ENCODE data around the gene ASCC3. TPM values are rescaled to one million over a fixed set of nuclear protein-coding genes. Genes with fewer than 3 reads are reported as not detected.

The ASCC3 gene
- total RNA-seq, 1 experiment from 2014 or later = 40.5 TPM

DNA sequence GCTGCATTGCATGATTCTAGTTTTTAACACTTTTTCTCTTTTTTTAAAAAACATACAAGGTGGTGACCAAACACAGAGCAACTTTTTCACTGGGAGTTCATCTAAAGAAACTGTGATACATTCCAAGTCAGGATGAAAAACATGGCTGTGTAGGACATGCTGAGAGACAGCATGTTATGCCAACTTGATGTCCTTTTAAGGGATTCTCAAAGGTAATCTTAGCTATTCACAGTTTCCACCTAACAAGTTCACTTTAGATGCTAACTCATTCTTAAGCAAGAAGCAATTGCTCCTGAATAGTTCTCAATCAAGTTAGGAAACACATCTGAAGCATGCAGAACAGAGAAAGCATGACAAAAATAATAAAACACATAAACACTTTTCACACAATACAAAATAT lies 3.3 kb downstream of the ASCC3 start:
- DNase-seq (ENCODE audit: low read depth, low spot score) = no peak
- Histone ChIP-seq H2AFZ (ENCODE audit: low read depth, low read length, poor library complexity, severe bottlenecking) (no peak overlapping the region), H3K9me2 (ENCODE audit: insufficient read depth) (no peaks in the 10 kb centered on the region), H3K79me2 (ENCODE audit: insufficient read depth, low read length) (peaks cover 82% of the 10 kb centered on the region), H3K27me3 (ENCODE audit: insufficient read depth, low read length) (no peaks in the 10 kb centered on the region), H3K4me1 (ENCODE audit: control insufficient read depth in 1 of 2, insufficient read depth in 2 of 2, low read length in 2 of 2) (peaks cover 6 to 15% of the 10 kb centered on the region in 2 experiments; a peak in 3 of 4 replicates), H3K27ac (ENCODE audit: low read depth, low read length) (no peak overlapping the region), H3K4me3 (replicated peaks in 1 of 2; ENCODE audit: low read depth in 1 of 2, low read length in 2 of 2) (no peak overlapping the region), H3K9me3 (ENCODE audit: control insufficient read depth in 1 of 2, insufficient read depth in 1 of 2, low read depth in 1 of 2, low read length in 2 of 2) (no peaks in the 10 kb centered on the region), H3K9ac (ENCODE audit: low read length) (no peak overlapping the region), H3K36me3 (ENCODE audit: control insufficient read depth in 1 of 2, insufficient read depth in 2 of 2, low read length in 2 of 2) (no peaks in the 10 kb centered on the region), H3K4me2 (ENCODE audit: low read length) (no peak overlapping the region), H4K20me1 (ENCODE audit: insufficient read depth) (peaks cover 9% of the 10 kb centered on the region; the same call in 1 of the 2 replicates)
- BruUV-seq (replicated peaks) = no TSS peak
- RAD21 ChIA-PET (ENCODE audit: low non-redundant PET in 1 of 2, low total read pairs in 2 of 2, uncharacterized antibody in 2 of 2, unreplicated experiment in 2 of 2) = no interaction called here
- POLR2A ChIA-PET = no interaction called here
- CTCF ChIA-PET = no interaction called here
- intact Hi-C loops (cut with micrococcal nuclease) = no loop called here
- ATAC-seq = no peak
- TF ChIP-seq YY1 (IDR thresholded peaks at IDR 0.05; ENCODE audit: extremely low read depth, insufficient replicate concordance, low read depth, low read length) (no peak), ELF1 (IDR thresholded peaks at IDR 0.05; ENCODE audit: borderline replicate concordance, low read depth) (no peak), EGR1 (IDR thresholded peaks at IDR 0.05; ENCODE audit: low read depth) (no peak), JUND (IDR thresholded peaks at IDR 0.05) (no peak), TCF7L2 (IDR thresholded peaks at IDR 0.05; ENCODE audit: borderline replicate concordance, extremely low read depth, insufficient read depth, insufficient read length) (no peak), SIN3A (IDR thresholded peaks at IDR 0.05; ENCODE audit: low read depth) (no peak), FOSL1 (IDR thresholded peaks at IDR 0.05; ENCODE audit: low read depth) (no peak), SRF (IDR thresholded peaks at IDR 0.05; ENCODE audit: low read depth) (no peak), EZH2 (IDR thresholded peaks at IDR 0.05) (no peak)
- TF ChIP-seq, protein P1, sequence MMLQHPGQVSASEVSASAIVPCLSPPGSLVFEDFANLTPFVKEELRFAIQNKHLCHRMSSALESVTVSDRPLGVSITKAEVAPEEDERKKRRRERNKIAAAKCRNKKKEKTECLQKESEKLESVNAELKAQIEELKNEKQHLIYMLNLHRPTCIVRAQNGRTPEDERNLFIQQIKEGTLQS (IDR thresholded peaks at IDR 0.05) = no peak

DNA sequence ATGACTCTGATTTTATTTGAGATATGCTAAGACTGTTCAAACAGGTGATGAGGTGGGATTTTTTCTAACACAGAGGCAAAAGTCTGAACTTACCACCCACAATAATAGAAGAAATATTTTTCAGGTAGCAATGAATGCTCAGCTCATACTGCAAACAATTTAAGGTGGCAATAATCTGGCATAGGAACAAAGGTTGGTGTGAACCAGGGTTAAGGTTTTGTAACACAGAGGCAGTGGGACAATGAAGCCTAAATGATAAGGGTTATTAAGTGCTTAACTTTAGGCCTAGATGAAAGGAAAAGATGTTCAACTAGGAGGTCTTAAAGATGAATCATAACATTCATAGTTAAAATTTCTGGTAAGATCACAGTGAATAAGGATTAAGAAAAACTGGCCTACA lies 4.9 kb downstream of the ASCC3 start:
- BruUV-seq (replicated peaks) = no TSS peak
- ChIA-PET CTCF (no interaction called here), RAD21 (ENCODE audit: low non-redundant PET in 1 of 2, low total read pairs in 2 of 2, uncharacterized antibody in 2 of 2, unreplicated experiment in 2 of 2) (no interaction called here), POLR2A (no interaction called here)
- H3K9ac ChIP-seq (ENCODE audit: low read length) = no peak overlapping the region
- no peaks in the 10 kb centered on the region for H3K36me3 ChIP-seq (ENCODE audit: control insufficient read depth in 1 of 2, insufficient read depth in 2 of 2, low read length in 2 of 2)
- no peak overlapping the region for H2AFZ ChIP-seq (ENCODE audit: low read depth, low read length, poor library complexity, severe bottlenecking)
- no peaks in the 10 kb centered on the region for H3K9me3 ChIP-seq (ENCODE audit: control insufficient read depth in 1 of 2, insufficient read depth in 1 of 2, low read depth in 1 of 2, low read length in 2 of 2)
- no peak for DNase-seq (ENCODE audit: low read depth, low spot score)
- H3K27me3 ChIP-seq (ENCODE audit: insufficient read depth, low read length) = no peaks in the 10 kb centered on the region
- no peak overlapping the region for H3K27ac ChIP-seq (ENCODE audit: low read depth, low read length)
- ATAC-seq = no peak
- H3K9me2 ChIP-seq (ENCODE audit: insufficient read depth) = no peaks in the 10 kb centered on the region
- peaks cover 3 to 6% of the 10 kb centered on the region in 2 experiments; a peak in 2 of 4 replicates for H3K4me1 ChIP-seq (ENCODE audit: control insufficient read depth in 1 of 2, insufficient read depth in 2 of 2, low read length in 2 of 2)
- no peak overlapping the region for H3K4me2 ChIP-seq (ENCODE audit: low read length)
- H3K79me2 ChIP-seq (ENCODE audit: insufficient read depth, low read length) = peaks cover 98% of the 10 kb centered on the region
- peaks cover 9% of the 10 kb centered on the region; the same call in 1 of the 2 replicates for H4K20me1 ChIP-seq (ENCODE audit: insufficient read depth)
- no peak overlapping the region for H3K4me3 ChIP-seq (replicated peaks in 1 of 2; ENCODE audit: low read depth in 1 of 2, low read length in 2 of 2)
- intact Hi-C loops (cut with micrococcal nuclease) = no loop called here
- TF ChIP-seq CEBPB (IDR thresholded peaks at IDR 0.05; ENCODE audit: low read depth) = no peak
- no peak for TF ChIP-seq EZH2phosphoT487 (IDR thresholded peaks at IDR 0.05; ENCODE audit: borderline replicate concordance)
- TF ChIP-seq REST (IDR thresholded peaks at IDR 0.05; ENCODE audit: low read depth) = no peak
- no peak for TF ChIP-seq SP1 (IDR thresholded peaks at IDR 0.05; ENCODE audit: low read depth)
- TF ChIP-seq ZNF274 (IDR thresholded peaks at IDR 0.05; ENCODE audit: low read depth, low read length) = no peak
- TF ChIP-seq, protein P2, sequence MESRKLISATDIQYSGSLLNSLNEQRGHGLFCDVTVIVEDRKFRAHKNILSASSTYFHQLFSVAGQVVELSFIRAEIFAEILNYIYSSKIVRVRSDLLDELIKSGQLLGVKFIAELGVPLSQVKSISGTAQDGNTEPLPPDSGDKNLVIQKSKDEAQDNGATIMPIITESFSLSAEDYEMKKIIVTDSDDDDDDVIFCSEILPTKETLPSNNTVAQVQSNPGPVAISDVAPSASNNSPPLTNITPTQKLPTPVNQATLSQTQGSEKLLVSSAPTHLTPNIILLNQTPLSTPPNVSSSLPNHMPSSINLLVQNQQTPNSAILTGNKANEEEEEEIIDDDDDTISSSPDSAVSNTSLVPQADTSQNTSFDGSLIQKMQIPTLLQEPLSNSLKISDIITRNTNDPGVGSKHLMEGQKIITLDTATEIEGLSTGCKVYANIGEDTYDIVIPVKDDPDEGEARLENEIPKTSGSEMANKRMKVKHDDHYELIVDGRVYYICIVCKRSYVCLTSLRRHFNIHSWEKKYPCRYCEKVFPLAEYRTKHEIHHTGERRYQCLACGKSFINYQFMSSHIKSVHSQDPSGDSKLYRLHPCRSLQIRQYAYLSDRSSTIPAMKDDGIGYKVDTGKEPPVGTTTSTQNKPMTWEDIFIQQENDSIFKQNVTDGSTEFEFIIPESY (IDR thresholded peaks at IDR 0.05; ENCODE audit: extremely low read depth, insufficient replicate concordance, low read length) = no peak
- TF ChIP-seq FOSL1 (IDR thresholded peaks at IDR 0.05; ENCODE audit: low read depth) = no peak
- TF ChIP-seq RAD21 (IDR thresholded peaks at IDR 0.05; ENCODE audit: low read depth) = no peak
- TF ChIP-seq SRF (IDR thresholded peaks at IDR 0.05; ENCODE audit: low read depth) = no peak
- TF ChIP-seq SIN3A (IDR thresholded peaks at IDR 0.05; ENCODE audit: low read depth) = no peak

All from HCT116 (cell line).